Activated CD4-positive, alpha-beta T cell treated with anti-CD3 and anti-CD28 coated beads, Interleukin-2, amount 50 U/mL, for 24 hours (primary cell): ENCODE results near the gene POLR3H.
"Not testable (repeated sequence)": the region's sequence is repeated elsewhere in the genome, so short reads cannot be mapped to it uniquely, and the experiment has no call there.

Experiments
- DNase-seq, 2 donors: peaks; one replicate each; pipeline ENCODE4 v3.0.0-alpha.2; 2020; ENCODE audit warnings: low read depth in 1 of 2, low spot score in 1 of 2

POLR3H gene, protein sequence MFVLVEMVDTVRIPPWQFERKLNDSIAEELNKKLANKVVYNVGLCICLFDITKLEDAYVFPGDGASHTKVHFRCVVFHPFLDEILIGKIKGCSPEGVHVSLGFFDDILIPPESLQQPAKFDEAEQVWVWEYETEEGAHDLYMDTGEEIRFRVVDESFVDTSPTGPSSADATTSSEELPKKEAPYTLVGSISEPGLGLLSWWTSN

DNA sequence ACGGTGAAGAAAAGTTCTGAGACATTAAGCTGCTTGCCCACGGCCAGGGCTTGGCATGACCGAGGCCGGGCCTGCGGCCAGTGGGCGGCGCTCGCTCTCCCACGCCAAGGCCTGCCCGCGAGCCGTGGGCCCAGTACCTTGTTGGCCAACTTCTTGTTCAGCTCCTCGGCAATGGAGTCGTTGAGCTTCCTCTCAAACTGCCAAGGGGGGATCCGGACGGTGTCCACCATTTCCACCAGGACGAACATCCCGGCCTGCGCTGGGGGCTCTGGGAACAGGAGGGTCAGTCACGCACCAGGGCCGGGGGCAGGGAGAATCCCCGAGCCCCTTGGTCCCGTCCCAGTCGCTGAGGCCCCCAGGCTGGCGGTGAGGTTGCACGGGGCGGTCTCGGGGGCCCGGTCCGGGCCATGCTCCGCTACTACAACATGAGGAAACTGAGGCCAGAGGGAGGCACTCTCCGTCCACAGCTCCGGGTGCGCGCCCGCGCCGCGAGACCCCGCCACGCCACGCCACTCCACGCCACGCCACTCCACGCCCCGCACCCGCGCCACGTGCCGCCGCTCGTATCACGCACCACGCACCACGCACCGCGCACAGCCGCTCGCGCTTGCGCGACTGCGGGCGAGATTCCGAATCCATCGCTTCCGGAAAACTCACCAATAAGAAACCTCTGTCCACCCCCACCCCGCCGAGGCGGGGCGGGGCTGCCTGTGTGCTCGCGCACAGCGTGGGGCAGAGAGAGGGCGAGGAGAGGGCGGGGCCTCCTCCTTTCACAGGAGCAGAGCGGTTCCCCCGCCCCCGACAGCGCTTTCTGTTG is at the start of gene POLR3H:
TSS of gene POLR3H (minus strand) at position 617 of the 817 bp plus-strand sequence. CDS start at position 248, 369 bp downstream.
- peak; percentile 89 to 92 for DNase-seq

DNA sequence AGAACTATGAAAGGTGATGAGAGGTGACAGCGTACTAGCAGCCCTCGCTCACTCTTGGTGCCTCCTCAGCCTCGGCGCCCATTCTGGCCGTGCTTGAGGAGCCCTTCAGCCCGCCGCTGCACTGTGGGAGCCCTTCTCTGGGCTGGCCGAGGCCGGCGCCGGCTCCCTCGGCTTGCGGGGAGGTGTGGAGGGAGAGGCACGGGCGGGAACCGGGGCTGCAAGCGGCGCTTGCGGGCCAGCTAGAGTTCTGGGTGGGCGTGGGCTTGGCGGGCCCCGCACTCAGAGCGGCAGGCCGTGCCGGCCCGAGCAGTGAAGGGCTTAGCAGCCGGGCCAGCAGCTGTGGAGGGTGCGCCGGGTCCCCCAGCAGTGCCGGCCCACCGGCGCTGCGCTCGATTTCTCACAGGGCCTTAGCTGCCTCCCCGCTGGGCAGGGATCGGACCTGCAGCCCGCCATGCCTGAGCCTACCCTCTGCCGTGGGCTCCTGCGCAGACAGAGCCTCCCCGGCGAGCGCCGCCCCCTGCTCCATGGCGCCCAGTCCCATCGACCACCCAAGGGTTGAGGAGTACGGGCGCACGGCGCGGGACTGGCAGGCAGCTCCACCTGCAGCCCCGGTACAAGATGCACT is 49.2 kb upstream of the POLR3H start:
- DNase-seq, result not testable (repeated sequence)

DNA sequence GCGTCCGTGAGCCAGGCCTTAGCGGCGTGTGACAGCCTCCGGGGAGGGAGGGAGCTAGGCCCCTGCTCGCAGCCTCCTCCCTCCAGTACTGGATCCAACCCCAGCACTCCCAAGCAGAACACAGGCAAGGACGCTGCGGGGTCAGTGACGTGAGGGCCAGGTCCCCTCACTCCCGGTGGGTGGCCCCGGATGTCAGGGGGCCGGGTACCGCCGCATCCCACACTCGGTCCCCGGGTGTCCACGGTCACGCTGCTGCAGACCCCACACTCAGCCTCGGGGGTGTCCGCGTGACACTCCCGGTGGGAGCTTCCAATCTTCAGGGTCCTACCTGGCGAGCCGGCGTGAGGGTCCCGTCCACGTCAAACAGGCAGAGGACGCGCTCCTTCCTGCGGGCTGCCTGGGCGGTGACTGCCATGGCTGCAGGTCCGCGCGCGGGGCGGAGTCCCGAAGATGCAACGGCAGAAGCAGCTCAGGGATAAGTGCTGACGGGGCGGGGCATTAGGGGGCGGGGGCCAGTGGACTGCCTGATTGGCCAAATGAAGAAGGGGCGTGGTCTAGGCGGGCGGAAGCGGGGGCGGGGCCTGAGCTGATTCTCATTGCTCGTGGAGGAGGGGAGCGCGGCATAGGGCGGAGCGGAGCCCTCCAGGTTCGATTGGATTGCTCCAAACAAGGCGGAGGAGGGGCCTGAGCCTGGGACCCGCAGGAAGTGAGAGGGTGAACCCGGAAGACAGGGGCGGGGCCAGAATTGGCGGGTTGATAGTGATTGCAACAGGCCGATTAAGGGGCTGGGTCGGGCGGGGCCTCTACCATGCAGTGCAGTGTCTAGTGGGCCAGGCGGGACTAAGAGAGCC is 45.3 kb upstream of the POLR3H start, which contains the start of gene PMM1:
TSS of gene PMM1 (minus strand) at position 450 of the 851 bp plus-strand sequence. CDS start at position 415, 35 bp downstream.
- DNase-seq, result peak; percentile 100

DNA sequence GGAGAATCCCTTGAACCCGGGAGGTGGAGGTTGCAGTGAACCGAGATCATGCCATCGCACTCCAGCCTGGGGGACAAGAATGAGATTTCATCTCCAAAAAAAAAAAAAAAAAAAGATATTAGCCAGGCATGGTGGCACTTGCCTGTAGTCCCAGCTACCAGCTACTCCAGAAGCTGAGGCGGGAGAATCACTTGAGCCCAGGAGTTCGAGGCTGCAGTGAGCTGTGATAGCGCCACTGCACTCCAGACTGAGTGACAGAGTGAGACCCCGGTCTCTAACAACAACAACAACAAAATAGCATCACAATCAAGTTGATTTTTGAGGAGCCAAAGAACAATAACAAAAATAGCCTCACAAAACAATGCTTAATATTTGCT is 43.1 kb upstream of the POLR3H start:
- no peak for DNase-seq

DNA sequence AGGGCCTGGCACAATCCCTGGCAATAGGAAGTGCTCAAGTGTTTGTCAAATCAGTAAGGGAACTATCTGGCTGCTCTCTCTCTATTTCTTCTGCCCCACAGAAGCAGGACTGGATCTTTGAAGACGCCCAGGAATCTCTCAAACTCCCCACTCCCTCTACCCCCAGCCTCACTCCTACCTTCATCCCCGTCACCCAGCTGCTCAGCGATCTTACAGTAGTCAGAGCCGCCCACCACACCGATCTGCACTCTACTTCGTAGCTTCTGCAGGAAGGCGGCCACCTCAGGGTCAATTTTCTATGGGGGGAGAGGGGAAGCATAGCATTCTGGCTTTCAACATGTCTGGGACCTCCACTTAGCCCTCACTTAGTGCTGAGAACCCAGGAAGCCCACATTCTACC is 41.6 kb upstream of the POLR3H start:
- no peak for DNase-seq

DNA sequence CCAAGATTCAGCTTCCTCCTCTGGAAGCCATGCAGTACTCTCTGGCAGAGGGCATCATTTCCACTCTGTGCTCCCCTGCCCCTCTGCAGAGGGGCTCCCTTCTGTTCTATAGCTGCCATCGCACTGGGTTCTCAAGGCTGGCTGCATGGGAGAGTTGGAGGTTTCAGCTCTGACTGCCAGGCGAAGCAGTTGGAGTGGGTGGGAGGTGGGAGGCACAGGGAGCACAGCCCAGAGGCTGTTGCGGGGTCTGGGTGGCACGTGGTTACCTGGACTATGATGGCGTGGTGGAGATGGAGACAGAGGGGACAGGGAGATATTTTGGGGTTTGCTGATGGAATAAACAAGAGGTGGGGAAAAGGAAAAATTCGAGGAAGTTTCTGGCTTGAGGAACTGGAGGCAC is 40.6 kb upstream of the POLR3H start:
- no peak for DNase-seq

DNA sequence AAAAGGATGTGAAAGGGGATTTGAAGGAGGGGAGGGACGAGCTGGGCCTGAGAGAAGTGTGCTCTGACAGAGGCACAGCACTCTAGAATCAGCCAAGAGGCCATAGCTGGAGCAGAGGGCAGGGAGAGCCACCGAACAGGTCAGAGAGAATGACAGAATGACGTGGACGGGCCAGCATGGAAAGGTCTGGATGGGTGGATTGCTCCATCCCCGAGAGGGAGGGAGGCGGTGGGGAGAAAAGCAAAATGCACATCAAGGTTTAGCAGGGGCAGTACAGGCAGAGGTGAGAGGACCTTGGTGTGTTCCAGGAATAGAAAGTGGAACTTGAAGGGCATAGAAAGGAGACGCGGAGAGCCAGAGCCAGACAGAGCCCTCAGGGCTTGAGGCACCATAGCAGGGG is 38.4 kb upstream of the POLR3H start:
- DNase-seq, result no peak

DNA sequence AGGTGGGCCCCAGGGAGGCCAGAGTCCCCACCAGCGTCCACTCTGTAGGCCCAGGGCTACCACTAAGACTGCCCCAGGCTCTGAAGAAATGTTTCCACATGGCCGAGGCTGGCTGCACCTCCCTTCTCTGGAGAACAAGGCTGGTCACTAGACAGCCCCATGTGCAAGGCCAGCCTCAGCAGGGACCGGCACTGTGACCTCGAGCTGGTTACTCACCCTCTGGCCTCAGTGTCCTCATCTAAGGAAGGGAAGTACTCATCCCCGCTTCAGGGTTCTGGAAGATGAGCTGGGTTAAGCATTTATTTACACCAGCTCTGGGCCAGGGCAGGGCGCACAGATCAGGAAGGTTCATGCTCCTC is 35.7 kb upstream of the POLR3H start:
- no peak for DNase-seq

DNA sequence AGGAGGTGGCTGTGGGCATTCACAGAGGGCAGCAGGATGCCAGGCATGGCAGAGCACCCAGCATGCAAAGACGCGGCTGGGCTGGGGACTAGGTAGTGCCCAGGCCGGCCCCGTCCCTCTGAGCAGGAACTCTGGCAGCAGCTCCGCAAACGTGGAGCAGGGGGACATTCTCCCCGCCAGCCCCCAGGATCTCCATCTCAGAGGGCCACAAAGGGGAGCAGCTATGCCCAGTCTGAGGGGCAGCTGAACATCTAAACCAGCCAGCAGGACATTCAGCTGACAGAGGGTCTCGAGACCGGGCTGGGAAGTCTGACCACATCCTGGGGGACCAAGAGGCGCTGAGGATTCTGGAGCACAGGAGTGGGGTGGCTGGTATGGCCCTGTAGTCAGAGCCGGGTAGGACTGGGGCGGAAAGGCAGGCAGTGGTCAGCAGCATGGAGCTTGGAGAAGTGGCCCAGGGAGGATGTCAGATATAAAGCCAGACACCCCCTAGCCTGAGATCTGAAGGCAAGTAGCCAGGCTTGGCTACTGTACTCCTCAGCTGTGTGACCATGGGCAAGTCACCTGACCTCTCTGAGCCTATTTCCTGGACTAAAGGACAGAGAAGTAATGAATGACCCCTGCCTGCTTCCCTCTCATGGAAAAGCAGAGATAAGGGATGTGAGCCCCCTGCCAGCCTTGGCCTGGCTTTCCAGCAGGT is 35.2 kb upstream of the POLR3H start:
- DNase-seq, result no peak

DNA sequence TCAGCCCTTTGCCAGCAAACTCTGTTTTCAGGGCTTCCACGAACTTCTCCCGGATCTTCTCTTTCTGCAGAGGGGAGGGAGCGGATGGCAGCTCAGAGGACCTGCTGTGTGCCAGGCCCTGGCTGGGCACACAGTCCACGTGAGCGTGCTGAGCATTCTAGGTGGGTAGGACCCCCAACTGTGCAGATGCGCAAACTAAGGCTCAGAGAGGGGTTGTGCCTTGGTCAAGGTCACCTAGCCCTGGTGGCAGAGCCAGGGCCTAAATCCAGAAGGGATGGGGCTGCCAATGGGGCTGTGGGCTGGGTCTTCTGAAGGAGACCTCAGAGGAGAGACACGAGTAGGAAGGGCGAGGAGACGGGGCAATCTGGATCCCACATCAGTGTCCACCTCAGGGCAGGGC is 34.5 kb upstream of the POLR3H start:
- no peak for DNase-seq

DNA sequence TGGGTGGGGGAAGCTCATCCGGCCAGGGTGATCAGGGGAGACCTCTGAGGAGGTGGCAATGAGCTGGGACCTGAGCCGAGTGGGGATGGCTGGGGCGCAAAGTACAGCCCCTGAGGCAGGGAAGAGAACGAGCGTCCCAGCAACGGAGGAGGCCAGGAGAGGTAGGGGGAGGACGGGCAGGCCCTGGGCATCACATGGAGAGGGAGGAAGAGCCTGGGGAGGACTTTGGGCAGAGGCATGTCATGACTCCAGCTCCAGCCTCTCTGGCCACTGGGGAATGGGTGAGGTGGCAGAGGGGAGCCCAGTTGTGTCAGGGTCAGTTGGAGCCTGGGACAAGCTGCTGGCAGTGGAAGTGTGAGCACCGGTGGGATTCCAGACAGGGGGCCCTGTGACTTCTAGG is 33.8 kb upstream of the POLR3H start:
- DNase-seq, result no peak

DNA sequence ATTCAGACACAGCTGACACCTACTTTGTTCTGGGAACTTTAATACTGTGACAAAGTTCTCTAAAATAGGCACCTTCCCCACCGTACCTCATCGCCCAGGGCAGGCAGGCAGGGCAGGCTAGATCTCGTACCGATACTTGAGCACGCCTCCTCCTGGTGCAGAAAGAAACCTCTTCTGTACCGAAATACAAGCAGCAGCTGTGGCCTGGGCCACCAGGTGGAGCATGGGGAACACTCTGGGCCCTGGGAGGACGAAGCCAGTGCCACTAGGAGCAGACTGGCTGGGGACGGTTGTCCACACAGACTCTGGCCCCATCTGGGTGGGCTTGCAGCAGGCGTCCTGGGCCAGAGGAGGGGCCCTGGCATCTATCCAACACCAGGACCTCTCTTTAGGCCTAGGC is 32.6 kb upstream of the POLR3H start:
- DNase-seq, result no peak

DNA sequence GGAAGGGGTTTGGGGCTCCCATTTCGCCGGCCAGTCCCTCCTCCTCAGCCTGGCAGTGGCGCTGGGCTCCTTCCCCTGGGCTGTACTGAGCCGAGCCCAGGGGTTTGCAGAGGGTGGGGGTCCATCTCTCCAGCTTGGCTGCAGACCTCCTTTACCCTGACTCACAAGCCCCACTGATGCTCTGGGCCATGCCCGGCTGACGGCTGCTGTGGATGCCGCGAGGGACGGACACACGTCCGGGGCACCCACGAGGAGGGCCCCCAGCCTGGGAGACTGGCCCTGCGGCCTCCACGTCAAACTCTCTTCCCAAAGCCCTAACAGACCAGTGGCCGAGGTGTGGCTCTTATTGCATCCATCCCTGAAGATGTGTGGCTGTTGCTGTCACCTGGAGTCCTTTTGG is 31.3 kb upstream of the POLR3H start:
- DNase-seq, result no peak

DNA sequence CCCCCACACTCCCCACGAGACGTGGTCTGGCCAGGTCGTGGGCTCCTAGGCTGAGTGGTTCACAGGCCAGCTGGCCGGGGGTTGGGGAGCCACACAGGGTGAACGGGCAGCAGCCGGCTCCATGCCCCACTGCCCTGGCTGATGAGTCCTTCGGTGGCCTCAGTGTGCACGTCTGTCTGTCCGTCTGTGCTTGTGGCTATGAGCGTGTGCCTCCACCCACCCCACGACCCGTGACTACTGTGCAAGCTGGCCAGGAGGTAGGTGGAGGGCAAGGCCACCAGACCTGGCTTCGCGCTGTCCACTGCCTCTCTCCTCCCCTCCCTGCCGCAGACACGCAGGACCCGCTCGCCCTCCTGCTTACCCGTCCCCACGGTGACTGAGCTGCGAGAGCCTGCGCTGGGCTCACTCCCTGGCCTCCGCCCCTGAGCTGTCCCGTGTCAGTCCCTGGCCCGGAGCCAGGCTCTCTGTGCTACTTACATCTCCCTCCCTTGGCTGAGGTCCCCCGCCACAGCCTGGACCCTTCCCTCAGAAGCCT is 30.6 kb upstream of the POLR3H start:
- no peak for DNase-seq

DNA sequence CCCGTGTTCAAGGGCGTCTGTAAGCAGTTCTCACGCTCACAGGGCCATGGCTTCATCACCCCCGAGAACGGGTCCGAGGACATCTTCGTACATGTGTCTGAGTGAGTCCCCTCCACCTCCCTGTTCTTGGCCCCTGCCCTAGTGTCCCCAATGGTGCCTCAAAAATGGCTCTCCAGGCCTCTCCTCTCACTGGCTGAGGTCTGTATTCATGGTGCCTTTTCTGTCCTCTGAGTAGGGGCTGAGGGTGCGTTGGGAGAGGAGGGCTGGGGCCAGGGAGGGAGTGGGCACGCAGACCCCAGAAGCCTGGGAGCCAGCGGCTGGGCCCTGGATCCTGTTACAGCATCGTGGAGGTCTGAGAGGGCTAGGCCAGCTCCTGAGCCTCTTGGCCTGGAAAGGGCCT is 29.4 kb upstream of the POLR3H start:
- DNase-seq, result no peak

DNA sequence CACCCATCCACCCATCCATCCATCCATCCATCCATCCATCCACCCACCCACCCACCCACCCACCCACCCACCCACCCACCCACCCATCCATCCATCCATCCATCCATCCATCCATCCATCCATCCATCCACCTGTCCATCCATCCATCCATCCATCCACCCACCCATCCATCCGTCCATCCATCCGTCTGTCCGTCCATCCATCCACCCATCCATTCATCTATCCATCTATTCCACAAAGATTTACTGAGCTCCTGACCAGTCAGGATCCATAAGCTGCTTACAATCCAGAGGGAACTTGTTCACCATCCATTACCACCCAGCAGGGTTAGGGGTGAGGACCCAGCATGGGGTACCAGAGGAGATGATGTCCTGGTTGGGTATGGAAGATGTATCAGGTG is 28.0 kb upstream of the POLR3H start:
- not testable (repeated sequence) for DNase-seq

DNA sequence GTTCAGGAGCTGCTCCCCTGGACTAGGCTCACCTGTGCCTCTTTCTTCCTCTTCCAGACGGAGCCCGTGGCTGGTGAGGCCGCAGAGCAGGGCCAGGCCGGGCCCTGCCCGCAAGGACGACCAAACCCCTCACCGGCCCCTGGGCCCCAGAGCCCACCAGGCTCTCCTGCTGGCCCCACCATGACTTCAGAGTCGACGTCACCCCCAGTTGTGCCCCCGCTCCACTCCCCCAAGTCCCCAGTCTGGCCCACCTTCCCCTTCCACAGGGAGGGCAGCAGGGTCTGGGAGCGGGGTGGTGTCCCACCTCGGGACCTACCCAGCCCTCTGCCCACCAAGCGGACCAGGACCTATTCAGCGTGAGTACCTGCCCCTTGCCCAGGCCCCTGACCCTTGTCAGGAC is 27.5 kb upstream of the POLR3H start:
- DNase-seq, result no peak

DNA sequence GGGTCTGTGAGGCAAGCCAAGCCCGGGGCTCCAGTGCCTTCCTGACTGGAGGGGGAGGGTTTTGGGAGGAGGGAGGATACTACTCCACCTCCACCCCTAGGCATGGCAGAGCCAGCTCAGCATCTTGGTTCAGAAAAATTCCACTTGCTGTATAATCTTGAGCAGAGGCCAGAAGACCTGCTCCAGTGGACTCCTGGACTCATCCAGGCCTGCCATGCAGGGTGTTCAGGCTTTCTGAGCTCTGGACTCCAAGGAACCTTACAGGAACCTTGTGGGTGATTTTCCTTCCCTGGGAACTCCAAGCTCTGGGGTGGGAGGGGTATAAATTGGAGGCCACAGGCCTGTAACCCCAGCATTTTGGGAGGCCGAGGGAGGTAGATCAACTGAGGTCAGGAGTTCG is 26.0 kb upstream of the POLR3H start:
- DNase-seq, result no peak

DNA sequence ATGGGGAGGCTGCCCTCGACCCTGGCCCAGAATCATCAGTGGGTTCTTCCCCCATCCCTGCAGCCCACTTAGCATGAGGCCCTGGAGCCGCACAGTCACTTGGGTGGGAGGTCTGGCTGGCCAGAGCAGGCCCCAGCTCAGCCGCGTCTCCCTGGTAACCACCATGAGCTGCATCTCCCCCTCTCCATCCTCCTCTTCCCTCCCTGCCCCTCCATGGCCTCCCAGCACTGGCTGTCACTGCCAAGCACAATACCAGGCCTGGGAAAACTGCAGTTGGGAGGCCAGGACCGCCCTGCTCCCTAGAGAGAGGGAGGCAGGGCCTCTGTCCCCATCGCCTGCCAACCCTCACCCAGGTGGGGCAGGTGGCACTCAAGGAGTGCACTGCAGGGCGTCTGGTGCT is 24.5 kb upstream of the POLR3H start:
- DNase-seq, result no peak

DNA sequence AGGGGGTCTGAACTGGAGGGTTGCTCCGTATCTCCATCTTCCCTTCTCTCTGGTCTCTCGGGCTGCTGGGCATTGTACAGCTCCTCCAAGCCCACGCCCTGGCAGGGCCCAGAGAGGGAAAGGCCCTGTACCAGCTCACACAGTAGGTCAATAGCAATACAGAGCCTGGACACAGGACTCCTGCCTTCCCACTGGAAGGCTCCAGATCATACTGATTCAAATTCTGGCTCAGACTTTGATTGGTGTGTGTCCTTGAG is 23.2 kb upstream of the POLR3H start:
- DNase-seq, result no peak
